GM21529 (cell line): ENCODE measurements around the gene VMA21.

Experiments used
- ATAC-seq: cut with Tn5 transposase; IDR thresholded peaks from one replicate; pipeline ENCODE4 v1.9.1; 2021; ENCODE audit not compliant: unreplicated experiment

The VMA21 gene, protein sequence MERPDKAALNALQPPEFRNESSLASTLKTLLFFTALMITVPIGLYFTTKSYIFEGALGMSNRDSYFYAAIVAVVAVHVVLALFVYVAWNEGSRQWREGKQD

GRCh38 chrX:151396825-151397740 lies at the start of gene VMA21:
Gene VMA21 (plus strand): TSS chrX:151397206. CDS start chrX:151397309, 103 bp downstream.
- ATAC-seq: peak; percentile 82

DNA sequence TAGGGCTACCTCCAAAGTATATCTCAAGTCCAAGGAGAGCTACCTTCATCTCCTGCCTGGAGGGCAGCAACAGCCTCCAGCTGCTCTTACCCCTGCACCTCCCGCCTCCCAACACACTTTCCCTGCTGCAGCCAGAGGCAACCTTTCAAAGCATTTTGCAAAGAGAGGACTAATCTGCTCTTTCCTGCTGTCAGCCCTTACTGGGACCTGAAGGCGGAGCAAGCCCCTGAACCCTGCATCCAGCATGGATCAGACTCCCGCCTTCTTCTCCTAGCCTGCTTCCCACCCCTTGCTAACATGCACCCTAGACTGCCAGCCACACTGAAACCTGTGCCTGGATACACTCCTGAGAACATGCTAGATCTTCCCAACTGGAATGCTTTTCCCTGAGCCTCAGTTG lies 37.7 kb upstream of the VMA21 start:
- ATAC-seq: no peak

DNA sequence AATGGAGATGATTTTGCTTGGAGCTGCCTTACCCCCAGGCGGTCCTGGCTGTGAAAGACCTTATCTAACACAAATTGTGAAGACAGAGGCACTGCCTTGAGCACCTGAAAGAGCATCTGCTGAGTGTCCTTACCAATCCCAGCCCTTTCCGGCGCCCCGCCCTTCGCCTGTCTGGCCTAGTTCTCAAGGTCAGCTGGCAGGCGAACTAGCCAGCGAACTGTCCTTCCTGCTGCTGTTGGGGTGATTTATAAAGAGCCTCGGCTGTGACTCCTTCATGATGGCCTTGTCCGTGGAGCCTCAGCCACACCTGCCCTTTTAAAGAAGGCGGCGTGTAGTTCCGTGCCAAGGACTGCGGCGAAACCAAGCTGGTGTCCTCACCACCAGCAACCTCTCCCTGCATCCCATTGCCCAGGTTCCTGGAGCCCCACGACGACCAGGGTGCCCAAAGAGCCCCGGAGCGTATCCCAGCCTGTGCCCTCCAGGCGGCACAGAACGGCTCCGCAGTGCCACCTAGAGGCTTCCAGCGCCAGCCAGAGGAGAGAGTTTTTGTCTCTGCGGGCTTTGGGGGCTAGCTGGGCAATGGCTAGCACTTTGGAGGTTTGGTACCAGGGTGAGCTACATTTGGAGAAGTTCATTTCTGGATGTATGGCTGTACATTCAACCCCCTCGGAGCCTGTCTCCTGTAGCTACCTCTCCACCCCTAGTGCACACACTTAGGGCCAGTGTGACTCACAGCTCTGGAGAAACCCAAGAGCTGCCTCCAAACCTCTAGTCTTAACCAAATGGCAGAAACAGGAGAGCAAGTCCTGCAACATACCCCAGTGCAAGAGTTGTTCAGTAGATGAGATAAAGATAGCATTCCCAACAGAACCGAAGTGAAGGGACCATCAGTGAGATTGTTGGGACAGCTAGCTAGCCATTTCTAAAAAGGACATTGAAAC lies 36.8 kb upstream of the VMA21 start:
- ATAC-seq: peak; percentile 85

- ATAC-seq: no peak
Observed at GRCh38 chrX:151363316-151363715, 33.7 kb upstream of the VMA21 start.

GRCh38 chrX:151365579-151365978 lies 31.4 kb upstream of the VMA21 start:
- ATAC-seq: no peak

GRCh38 chrX:151370906-151371305 lies 26.1 kb upstream of the VMA21 start:
- ATAC-seq: no peak

GRCh38 chrX:151384807-151385206 lies 12.2 kb upstream of the VMA21 start:
- no peak for ATAC-seq

DNA sequence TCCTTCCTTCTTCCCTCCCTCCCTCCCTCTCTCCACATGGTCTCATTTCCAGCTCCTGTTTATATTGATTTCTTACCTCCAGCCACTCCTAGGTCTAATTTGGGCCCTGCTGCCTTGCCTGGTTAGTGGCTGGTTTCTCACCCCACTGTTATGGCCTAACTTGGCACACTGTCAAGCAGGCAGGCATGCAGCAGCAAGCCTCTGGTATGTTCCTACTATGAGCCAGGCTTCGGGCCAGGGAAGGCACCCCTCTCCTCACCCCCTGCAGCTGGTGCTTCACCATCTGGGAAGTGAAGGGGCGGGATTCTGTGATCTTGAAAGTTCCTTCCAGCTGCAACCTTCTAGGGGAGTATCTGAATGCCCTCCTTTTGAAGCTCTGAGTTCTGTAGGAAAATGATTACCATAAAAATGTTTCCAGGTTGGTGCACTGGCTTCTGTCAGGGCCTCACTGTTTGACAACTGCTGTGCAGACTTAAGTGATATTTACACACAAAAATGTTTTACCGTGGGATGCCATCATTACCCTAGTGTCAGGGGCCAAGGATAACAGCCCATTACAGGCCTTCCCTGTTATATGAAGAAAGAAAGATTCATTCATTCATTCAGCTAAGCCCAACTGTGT lies 10.1 kb upstream of the VMA21 start:
- no peak for ATAC-seq

DNA sequence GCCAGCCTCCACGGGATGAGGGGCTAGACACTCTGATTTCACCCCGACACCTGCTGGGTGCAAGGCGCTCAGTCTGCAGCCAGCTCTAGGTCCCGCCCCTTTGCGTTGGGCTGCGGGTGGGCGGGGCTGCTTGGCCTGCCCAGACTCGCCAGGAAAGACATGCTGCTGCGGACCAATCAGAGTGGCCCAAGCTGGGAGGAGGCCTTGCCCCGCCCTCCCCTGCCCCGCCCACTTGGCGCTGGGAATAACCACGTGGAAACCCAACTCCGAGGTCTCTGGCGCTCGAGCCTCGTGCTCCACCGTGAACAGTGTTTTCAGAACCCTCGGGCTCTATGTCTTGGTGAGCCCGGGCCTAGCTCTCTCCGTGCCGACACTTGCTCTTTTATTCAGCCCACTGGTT lies 5.3 kb upstream of the VMA21 start:
- no peak for ATAC-seq

- peak; percentile 26 for ATAC-seq
Observed at GRCh38 chrX:151393514-151393913, 3.5 kb upstream of the VMA21 start.

GRCh38 chrX:151396042-151396824 lies 773 bp upstream of the VMA21 start:
- ATAC-seq: peak; percentile 27

DNA sequence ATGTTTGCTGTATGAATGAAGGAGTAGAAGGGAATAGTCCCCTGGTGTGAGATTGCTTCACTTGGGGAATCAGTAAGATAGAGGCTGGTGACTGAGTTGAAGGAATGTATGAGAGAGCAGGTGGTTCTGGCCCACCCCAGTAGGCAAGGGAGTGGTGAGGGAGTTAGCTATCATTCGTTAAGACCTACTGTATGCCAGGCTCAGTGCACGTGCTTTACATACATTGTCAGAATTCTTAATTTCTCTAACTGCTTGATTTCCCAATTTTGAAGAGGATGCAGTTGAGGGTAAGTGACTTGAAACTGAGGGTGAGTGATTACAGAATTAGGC lies 700 bp downstream of the VMA21 start:
- ATAC-seq: peak; percentile 2

DNA sequence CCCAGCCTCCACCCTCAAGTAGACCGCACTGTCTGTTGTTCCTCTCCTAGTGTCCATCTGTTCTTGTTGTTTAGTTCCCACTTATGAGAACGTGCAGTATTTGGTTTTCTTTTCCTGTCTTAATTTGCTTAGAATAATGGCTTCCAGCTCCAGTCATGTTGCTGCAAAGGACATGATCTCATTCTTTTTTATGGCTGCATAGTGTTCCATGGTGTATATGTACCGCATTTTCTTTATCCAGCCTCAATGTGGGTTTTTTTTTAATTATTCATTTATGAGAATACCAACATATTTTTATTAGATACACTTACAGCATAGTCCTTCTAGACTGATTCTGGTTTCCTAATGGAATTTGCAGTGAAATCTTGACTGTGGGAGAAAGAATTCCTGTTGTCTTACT lies 1.3 kb downstream of the VMA21 start:
- no peak for ATAC-seq

GRCh38 chrX:151402719-151403390 lies 5.8 kb downstream of the VMA21 start:
- no peak for ATAC-seq

DNA sequence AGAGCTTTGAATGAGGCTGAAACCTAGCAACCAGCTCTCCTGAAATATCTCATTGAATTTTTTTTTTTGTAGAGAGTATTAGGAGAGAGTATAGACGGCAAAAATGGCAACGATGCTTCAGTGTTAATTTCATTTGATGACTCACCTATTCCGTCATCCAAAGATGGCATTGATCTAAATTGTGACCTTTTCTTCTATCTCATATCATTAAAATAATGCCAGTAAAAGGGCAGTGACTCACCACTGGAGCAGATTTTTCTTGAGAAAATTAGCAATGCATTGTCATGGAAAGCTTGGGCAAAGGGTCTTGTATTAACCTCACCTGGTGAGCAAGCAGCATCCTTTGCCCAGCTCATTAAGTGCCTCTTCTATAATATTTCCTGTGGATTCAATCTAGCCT lies 19.6 kb downstream of the VMA21 start:
- ATAC-seq: no peak

GRCh38 chrX:151419782-151420181 lies 22.8 kb downstream of the VMA21 start:
- no peak for ATAC-seq

DNA sequence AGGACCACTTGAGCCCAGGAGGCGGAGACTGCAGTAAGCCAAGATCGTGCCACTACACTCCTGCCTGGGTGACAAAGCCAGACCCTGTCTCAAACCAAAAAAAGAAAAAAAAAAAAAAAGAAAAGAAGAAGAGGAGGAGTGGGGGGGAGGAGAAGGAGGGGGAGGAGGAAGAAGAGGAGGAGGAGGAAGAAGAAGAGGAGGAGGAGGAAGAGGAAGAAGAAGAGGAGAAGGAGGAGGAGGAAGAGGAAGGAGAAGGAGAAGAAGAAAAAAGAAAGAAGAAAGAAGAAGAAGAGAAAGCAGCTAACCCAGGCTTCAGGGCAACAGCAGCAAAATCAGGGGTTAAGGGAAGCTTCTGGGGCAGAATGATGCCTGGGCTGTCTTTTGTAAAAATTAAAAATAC lies 27.5 kb downstream of the VMA21 start:
- no peak for ATAC-seq

GRCh38 chrX:151448509-151448908 lies 51.5 kb downstream of the VMA21 start:
- ATAC-seq: no peak

DNA sequence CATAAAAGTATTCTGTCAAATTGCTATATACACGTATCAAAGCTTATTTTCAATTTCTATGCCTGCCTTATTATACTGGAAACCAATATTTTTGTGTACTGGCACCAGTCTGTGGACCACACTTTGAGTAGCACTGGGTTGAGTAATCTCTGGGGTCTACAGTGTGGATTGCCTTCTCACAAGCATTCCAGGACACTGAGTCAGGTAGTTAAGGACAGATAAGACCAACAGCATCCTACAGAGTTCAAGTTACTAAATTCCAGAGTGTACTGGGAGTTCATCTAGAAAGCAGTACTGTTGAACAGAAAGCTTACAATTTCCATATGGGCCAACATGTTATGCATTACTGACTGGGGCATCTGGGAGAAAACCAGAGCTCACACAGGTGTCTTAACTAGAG lies 61.8 kb downstream of the VMA21 start:
- ATAC-seq: no peak
